GM21576 (cell line): ENCODE results near the gene KCTD16.

Source experiments
- ATAC-seq: cut with Tn5 transposase; IDR thresholded peaks from one replicate; pipeline ENCODE4 v1.9.1; 2021; ENCODE audit warnings: mild to moderate bottlenecking, moderate library complexity; ENCODE audit not compliant: unreplicated experiment

Gene KCTD16

GRCh38 chr5:144487761-144488160 lies 317.1 kb downstream of the KCTD16 start:
- no peak for ATAC-seq

- no peak for ATAC-seq
Measured at GRCh38 chr5:144503123-144503522, 332.4 kb downstream of the KCTD16 start.

- no peak for ATAC-seq
Measured at GRCh38 chr5:144504929-144505577, 334.4 kb downstream of the KCTD16 start.

GRCh38 chr5:144510845-144511579 lies 340.3 kb downstream of the KCTD16 start:
- no peak for ATAC-seq

GRCh38 chr5:144511580-144512072 lies 341.0 kb downstream of the KCTD16 start:
- no peak for ATAC-seq

- ATAC-seq: no peak
Measured at GRCh38 chr5:144522698-144523097, 352.0 kb downstream of the KCTD16 start.

- no peak for ATAC-seq
Measured at GRCh38 chr5:144525000-144525399, 354.3 kb downstream of the KCTD16 start.

- no peak for ATAC-seq
Measured at GRCh38 chr5:144531188-144531587, 360.5 kb downstream of the KCTD16 start.
